Ectodermal cell (in vitro differentiated cells): ENCODE results near the gene PRKAR1B.

Source experiments
- H3K27ac ChIP-seq: 2 replicates; pipeline ENCODE4 v1.7.0; 2013; ENCODE audit warnings: mild to moderate bottlenecking, low read depth, low read length; ENCODE audit not compliant: insufficient read depth, poor library complexity, severe bottlenecking
- H3K27me3 ChIP-seq: 2 replicates; pipeline ENCODE4 v1.7.0; 2013; ENCODE audit warnings: mild to moderate bottlenecking, low read length; ENCODE audit not compliant: insufficient read depth, control insufficient read depth, poor library complexity, severe bottlenecking
- H3K36me3 ChIP-seq: one replicate; pipeline ENCODE4 v1.7.0; 2013; ENCODE audit warnings: low read length; ENCODE audit not compliant: control insufficient read depth, insufficient read depth
- H3K4me1 ChIP-seq: one replicate; pipeline ENCODE4 v1.7.0; 2013; ENCODE audit warnings: low read length; ENCODE audit not compliant: control insufficient read depth, insufficient read depth
- H3K4me3 ChIP-seq: 2 replicates; pipeline ENCODE4 v1.7.0; 2013; ENCODE audit warnings: low read depth, low read length, control low read depth; ENCODE audit not compliant: insufficient read depth
- H3K9me3 ChIP-seq: 2 replicates; pipeline ENCODE4 v1.7.0; 2013; ENCODE audit warnings: mild to moderate bottlenecking, low read length, moderate library complexity; ENCODE audit not compliant: control insufficient read depth
- WGBS, 2 experiments: methylation state at CpG; one replicate each; pipeline ENCODE4 v1.1.7; 2013; ENCODE audit warnings: missing lambda C conversion rate in 2 of 2; 5-methylcytosine and 5-hydroxymethylcytosine counted together

PRKAR1B gene

DNA sequence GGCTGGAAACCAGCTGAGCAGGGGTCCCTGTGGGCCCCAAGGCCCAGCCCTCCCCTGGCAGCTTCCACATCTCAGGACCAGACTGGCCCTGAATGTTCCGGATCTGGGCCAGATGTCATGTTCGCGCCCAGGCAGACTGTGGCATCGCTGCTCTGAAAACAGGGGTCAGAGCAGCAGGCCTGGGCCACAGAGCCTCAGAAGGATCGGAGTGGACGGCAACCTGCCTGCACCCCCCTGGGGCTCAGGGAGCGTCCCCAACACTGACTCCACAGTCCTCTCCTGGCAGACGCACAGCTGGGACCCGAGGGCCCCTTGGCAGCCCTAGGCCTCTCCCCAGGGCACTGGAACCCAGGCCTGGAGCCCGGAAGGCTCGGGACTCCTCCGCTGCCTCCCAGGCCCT is 91.9 kb downstream of the PRKAR1B start:
- no peaks in the 10 kb centered on the region for H3K27me3 ChIP-seq
- H3K36me3 ChIP-seq, result no peaks in the 10 kb centered on the region
- H3K27ac ChIP-seq, result no peak overlapping the region
- H3K4me3 ChIP-seq, result no peak overlapping the region
- no peaks in the 10 kb centered on the region for H3K4me1 ChIP-seq
- no peaks in the 10 kb centered on the region for H3K9me3 ChIP-seq
- WGBS, 2 experiments, result 85 to 87% methylated on average over 12 of the region's 12 CpGs

DNA sequence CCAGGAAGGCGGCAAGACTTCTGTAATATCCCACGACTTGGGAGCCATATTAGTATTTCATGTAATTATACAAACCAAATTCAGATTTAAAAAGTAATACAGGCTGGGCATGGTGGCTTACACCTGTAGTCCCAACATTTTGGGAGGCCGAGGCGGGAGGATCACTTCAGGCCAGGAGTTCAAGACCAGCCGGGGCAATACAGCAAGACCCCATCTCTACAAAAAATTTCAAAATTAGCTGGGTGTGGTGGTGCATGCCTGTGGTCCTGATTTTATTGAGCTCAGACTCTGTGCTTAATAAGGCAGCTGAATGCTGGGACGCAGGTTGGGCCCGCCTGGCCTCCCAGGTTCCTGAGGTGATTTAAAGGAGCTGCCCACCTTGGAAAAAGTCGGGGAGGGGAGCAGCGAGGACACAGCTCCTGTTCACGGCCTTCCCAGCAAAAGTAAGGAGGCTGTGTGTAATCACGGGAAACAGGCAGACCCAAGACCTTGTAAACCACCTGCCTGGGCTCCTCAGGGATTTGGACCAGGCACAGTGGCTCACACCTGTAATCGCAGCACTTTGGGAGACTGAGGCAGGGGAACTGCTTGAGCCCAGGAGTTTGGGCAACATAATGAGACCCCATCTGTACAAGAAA is 93.6 kb downstream of the PRKAR1B start:
- no peaks in the 10 kb centered on the region for H3K9me3 ChIP-seq
- H3K36me3 ChIP-seq, result no peaks in the 10 kb centered on the region
- no peaks in the 10 kb centered on the region for H3K27me3 ChIP-seq
- no peak overlapping the region for H3K27ac ChIP-seq
- H3K4me1 ChIP-seq, result no peaks in the 10 kb centered on the region
- H3K4me3 ChIP-seq, result no peak overlapping the region
- WGBS, 2 experiments, result 93 to 97% methylated on average over 12 of the region's 12 CpGs

DNA sequence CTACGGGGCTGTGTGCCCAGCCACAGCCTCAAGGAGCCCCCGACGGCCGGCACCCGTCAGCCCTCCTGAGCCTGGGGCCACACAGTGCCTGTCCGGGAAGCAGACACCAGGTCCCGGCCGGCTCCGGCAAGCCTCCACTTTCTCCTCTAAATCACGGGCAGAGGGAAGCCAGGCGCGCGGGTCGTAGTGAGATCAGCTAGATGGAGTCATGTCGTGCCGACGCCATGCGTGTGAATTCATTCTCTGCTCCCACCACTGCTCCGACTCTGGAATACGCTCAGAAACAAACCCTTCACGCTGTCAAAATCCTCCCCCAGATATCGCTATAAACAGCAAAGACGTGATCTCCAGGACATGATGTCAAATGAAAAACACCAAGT is 94.3 kb downstream of the PRKAR1B start:
- 95% methylated on average over 23 of the region's 23 CpGs for WGBS, 2 experiments

DNA sequence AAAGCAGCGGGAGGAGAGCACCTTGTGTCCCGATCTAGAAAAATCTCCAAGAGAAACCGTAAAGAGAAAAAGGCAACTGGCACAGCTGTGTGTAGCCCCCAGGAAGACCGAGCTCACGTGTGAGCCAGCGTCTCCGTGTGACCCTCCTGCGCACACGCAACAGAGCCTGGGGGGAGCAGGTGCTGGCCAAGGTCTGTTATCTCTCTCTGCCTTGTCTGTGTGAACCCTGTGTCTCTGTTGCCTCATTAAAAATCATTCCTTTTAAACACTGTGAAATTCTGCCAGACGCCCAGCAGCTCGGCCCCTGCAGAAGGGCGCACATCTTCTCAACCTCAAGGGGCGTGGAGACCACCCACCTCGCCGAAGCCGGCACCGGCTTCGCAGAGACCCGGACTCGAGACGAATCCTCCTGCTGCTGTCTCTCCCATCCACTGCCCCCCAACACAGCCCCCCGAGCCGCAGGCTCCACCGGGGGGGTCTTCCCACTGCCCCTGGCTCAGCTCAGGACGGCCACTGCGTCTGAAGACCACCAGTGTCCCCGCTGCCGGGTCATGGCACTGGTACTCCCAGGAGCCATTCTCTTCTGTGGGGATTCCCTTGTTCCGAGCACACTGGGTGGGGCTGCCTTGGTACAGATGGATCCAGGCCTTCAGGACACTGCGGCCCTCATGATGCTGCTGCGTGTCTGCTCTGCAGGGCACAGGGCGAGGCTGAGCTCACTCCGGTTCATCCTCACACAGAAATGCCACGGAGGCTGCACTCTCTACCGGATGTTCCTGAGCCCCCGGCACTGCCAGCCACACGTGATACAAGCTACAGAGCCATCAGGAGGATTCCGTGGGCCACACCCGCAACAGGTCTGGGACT is 94.9 kb downstream of the PRKAR1B start:
- no peak overlapping the region for H3K4me3 ChIP-seq
- H3K27me3 ChIP-seq, result no peaks in the 10 kb centered on the region
- no peaks in the 10 kb centered on the region for H3K4me1 ChIP-seq
- H3K27ac ChIP-seq, result no peak overlapping the region
- 95% methylated on average over 39 of the region's 39 CpGs for WGBS, 2 experiments
- H3K36me3 ChIP-seq, result no peaks in the 10 kb centered on the region
- H3K9me3 ChIP-seq, result no peaks in the 10 kb centered on the region

More for the DNA sequence above, 94.3 kb downstream of the PRKAR1B start:
- Histone ChIP-seq H3K36me3 (no peaks in the 10 kb centered on the region), H3K4me3 (no peak overlapping the region), H3K27me3 (no peaks in the 10 kb centered on the region), H3K9me3 (no peaks in the 10 kb centered on the region), H3K27ac (no peak overlapping the region), H3K4me1 (no peaks in the 10 kb centered on the region)

DNA sequence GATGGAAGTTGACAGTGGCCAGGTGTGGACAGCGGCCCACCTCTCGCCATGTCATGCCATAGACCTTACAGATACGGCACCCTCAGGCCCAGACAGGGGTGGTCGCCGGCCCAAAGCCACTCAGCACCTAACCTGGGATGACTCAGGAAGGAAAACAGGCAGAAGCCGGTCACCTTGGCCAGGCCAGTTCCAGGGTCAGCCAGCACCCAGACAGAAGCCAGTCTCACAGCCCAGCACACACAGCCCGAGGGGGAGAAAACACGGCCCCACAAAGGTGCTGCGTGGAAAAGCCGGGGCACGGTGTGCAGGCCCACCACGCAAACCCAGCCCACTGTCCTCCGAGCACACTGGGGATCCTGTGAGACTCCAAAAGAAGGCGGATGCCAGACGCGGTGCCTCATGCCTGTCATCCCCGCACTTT is 95.8 kb downstream of the PRKAR1B start:
- no peaks in the 10 kb centered on the region for H3K4me1 ChIP-seq
- 96 to 97% methylated on average over 17 of the region's 17 CpGs for WGBS, 2 experiments
- H3K4me3 ChIP-seq, result no peak overlapping the region

DNA sequence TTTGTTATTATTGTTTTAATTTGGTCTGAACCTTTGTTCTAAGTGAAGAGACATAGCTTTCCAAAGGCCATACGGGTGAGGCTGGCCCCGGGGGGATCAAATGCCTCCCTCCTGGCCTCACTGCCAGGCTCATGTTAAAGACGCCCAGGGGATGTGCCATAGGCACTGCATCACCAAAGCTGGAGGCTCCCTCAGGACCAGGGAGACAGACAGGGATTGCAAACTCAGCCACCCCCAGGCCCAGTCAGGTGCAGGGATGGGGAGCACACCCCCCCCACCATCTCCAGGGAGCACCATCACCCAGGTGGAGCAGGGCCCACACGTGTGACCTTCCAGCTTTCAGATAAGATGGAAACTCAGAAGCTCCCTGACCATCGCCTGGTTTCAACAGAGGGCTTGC is 96.5 kb downstream of the PRKAR1B start:
- 89 to 94% methylated on average over 5 of the region's 5 CpGs for WGBS, 2 experiments

More for the DNA sequence above, 95.8 kb downstream of the PRKAR1B start:
- H3K9me3 ChIP-seq, result no peaks in the 10 kb centered on the region
- H3K36me3 ChIP-seq, result no peaks in the 10 kb centered on the region
- H3K27ac ChIP-seq, result no peak overlapping the region
- no peaks in the 10 kb centered on the region for H3K27me3 ChIP-seq

DNA sequence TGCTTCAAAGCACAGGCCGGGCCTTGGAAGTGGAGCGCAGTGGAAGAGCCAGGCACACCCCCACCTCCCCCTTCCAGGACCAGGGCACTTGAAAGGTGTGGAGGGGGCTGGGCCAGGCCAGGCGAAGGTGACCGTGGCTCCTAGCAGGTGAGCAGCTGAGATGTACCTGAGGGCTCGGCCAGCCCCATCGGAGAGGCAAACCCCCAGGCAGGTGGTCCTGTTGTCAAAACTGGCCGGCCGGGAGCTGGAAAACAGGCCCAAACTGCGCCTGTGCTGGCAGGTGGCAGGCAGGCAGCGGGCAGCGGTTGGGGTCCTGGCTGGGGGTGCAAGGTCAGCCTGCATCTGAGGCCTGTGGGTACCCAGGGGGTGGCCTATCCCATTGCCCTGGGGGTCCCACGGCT is 97.0 kb downstream of the PRKAR1B start:
- no peaks in the 10 kb centered on the region for H3K36me3 ChIP-seq
- no peak overlapping the region for H3K4me3 ChIP-seq
- no peak overlapping the region for H3K27ac ChIP-seq
- H3K27me3 ChIP-seq, result no peaks in the 10 kb centered on the region
- peaks cover under 1% of the 10 kb centered on the region for H3K9me3 ChIP-seq
- 94 to 96% methylated on average over 12 of the region's 12 CpGs for WGBS, 2 experiments
- no peaks in the 10 kb centered on the region for H3K4me1 ChIP-seq

More for the DNA sequence above, 96.5 kb downstream of the PRKAR1B start:
- Histone ChIP-seq H3K4me1 (no peaks in the 10 kb centered on the region), H3K27me3 (no peaks in the 10 kb centered on the region), H3K9me3 (no peaks in the 10 kb centered on the region), H3K4me3 (no peak overlapping the region), H3K27ac (no peak overlapping the region), H3K36me3 (no peaks in the 10 kb centered on the region)

DNA sequence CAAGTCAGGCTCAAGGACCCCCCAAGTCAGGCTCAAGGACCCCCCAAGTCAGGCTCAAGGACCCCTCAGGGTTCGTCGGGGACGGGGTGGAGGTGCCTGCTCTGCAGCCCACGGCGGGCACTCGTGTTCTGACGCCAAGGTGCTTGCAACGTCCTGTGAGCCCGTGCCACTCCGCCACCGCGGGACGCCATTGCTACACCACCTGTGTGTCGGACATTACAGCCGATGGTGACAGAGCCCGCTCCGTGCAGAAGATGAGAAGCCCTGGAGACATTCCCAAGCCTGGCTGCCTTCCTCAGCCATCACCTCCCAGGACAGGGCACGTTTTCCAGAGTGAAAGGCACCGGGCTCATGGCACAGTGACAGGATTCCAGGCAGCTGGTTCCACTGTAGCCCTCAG is 98.3 kb downstream of the PRKAR1B start:
- Histone ChIP-seq H3K4me1 (no peaks in the 10 kb centered on the region), H3K4me3 (no peak overlapping the region), H3K9me3 (peaks cover 6% of the 10 kb centered on the region), H3K27me3 (no peaks in the 10 kb centered on the region), H3K27ac (no peak overlapping the region), H3K36me3 (no peaks in the 10 kb centered on the region)
- WGBS, 2 experiments, result 93% methylated on average over 19 of the region's 19 CpGs

DNA sequence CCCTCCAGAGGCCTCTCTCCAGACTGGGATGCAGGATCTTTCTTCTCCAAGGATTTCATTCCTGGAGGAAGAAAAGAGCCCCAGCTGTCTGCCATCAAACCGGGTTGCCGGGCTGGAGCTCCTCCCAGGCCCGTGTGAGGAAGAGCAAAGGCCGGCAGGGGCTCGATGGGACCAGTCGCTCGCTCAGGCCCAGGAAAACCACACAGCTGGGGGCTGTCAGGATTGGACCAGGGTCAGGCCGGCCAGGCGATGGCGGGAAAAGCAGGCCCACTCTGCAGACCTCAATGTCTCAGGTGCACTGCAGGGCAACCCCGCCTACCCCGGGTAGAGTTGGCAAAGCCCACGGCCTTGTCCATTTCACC is 98.7 kb downstream of the PRKAR1B start:
- Histone ChIP-seq H3K4me1 (no peaks in the 10 kb centered on the region), H3K36me3 (no peaks in the 10 kb centered on the region), H3K27me3 (no peaks in the 10 kb centered on the region), H3K4me3 (no peak overlapping the region), H3K9me3 (peaks cover 6% of the 10 kb centered on the region), H3K27ac (no peak overlapping the region)
- 87 to 88% methylated on average over 13 of the region's 13 CpGs for WGBS, 2 experiments

DNA sequence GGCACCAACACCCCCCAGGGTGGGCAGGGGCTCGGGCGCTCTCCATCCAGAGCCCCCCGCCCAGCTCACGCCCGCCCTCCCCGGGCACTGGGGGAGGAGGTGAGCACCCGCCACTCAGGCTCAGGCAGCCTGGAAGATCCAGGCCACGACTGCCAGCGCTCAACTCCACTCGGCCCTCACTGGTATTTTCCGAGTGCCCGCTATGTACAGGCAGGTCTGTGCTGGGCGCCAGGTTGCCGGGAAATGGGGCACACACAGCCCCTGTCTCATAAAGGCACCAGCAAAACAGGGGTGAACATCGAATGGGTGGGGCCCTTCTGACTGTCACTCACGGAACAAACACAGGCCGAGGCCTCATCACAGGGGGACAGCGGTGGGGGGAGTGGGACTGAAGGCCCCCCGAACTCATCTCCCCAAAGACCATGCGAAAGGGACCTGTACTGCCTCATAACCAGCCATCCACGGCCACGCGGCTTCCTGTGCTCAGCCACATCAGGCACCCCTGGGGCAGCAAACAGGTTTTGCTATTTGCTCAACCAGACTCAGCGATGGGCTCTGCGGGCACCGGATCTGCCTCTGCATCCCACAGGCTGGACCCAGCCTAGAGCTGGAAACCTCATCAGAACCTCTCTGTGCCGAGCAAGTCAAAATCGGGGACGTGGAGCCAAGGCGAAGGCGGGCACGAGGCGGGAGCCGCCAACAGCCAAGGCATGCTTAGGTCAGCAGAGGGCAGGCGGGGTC is 99.2 kb downstream of the PRKAR1B start:
- 95 to 96% methylated on average over 35 of the region's 35 CpGs for WGBS, 2 experiments
- H3K4me3 ChIP-seq, result no peak overlapping the region
- H3K27ac ChIP-seq, result no peak overlapping the region
- H3K36me3 ChIP-seq, result no peaks in the 10 kb centered on the region
- H3K27me3 ChIP-seq, result no peaks in the 10 kb centered on the region
- peaks cover 6% of the 10 kb centered on the region for H3K9me3 ChIP-seq
- H3K4me1 ChIP-seq, result no peaks in the 10 kb centered on the region
